CD4-positive, alpha-beta T cell (primary cell): Measurements from ENCODE around the gene CAPN9. TPM values are rescaled to one million over a fixed set of nuclear protein-coding genes. Genes with fewer than 3 reads are reported as not detected.

Source experiments
- ATAC-seq: fragments of 200-7000 bp; cut with Tn5 transposase; one replicate; pipeline ENCODE4 v1.10.0; 2022; ENCODE audit warnings: mild to moderate bottlenecking; ENCODE audit not compliant: poor library complexity
- CTCF ChIA-PET: fragments of 350-600 bp; sonication (Branson Sonifier 250); formaldehyde crosslinking; loops from one replicate; lab custom pipeline; 2021; ENCODE audit warnings: antibody characterized with exemption, inconsistent platforms; lab: Charles Lee
- POLR2A ChIA-PET: fragments of 350-600 bp; sonication (Branson Sonifier 250); formaldehyde crosslinking; loops from one replicate; lab custom pipeline; 2021; ENCODE audit warnings: antibody characterized with exemption, inconsistent platforms; lab: Charles Lee
- DNase-seq, 14 experiments: peaks; one replicate each; pipeline ENCODE4 v3.0.0-alpha.2; 2013 to 2020; ENCODE audit warnings: mixed read lengths in 2 of 14
- H3K27ac ChIP-seq, 2 donors: one replicate each; pipeline versions ENCODE4 v1.5.1 to v1.7.0; 2013; ENCODE audit warnings: low read length in 2 of 2, low read depth in 1 of 2, mild to moderate bottlenecking in 1 of 2
- H3K27me3 ChIP-seq, 2 experiments: 1 replicate in 1 of 2; 2 replicates in 1 of 2; pipeline versions ENCODE4 v1.6.1 to v1.7.0; 2013; ENCODE audit warnings: low read length in 2 of 2, control low read depth in 1 of 2, mild to moderate bottlenecking in 1 of 2, moderate library complexity in 1 of 2; ENCODE audit not compliant: insufficient read depth in 2 of 2, control insufficient read depth in 1 of 2
- H3K36me3 ChIP-seq: one replicate; pipeline ENCODE4 v1.6.1; 2013; ENCODE audit warnings: low read length, control low read depth; ENCODE audit not compliant: insufficient read depth
- H3K4me1 ChIP-seq: one replicate; pipeline ENCODE4 v1.6.1; 2013; ENCODE audit warnings: low read length, control low read depth; ENCODE audit not compliant: insufficient read depth
- H3K4me3 ChIP-seq: one replicate; pipeline ENCODE4 v1.5.1; 2013; ENCODE audit warnings: mild to moderate bottlenecking, low read length, moderate library complexity
- H3K9me3 ChIP-seq, 2 experiments: 1 replicate in 1 of 2; 2 replicates in 1 of 2; pipeline versions ENCODE4 v1.6.1 to v1.7.0; 2013; ENCODE audit warnings: low read length in 2 of 2, mild to moderate bottlenecking in 2 of 2, control low read depth in 1 of 2, moderate library complexity in 1 of 2; ENCODE audit not compliant: control insufficient read depth in 1 of 2, insufficient read depth in 1 of 2
- H3K27ac Mint-ChIP-seq: one replicate; pipeline ENCODE4 v1.8.0; 2020; ENCODE audit warnings: mixed read lengths
- H3K27me3 Mint-ChIP-seq: one replicate; pipeline ENCODE4 v1.8.0; 2021; ENCODE audit warnings: mixed read lengths
- H3K36me3 Mint-ChIP-seq: one replicate; pipeline ENCODE4 v1.8.0; 2021; ENCODE audit warnings: low read depth, mixed read lengths
- H3K4me1 Mint-ChIP-seq: one replicate; pipeline ENCODE4 v1.8.0; 2021; ENCODE audit warnings: low read depth, mixed read lengths
- H3K4me3 Mint-ChIP-seq: one replicate; pipeline ENCODE4 v1.8.0; 2020; ENCODE audit warnings: mild to moderate bottlenecking, mixed read lengths
- H3K9me3 Mint-ChIP-seq: one replicate; pipeline ENCODE4 v1.8.0; 2020; ENCODE audit warnings: mixed read lengths
- CTCF ChIP-seq: fragments of 200-600 bp; IDR thresholded peaks from one replicate; pipeline ENCODE4 v1.8.0; 2022; ENCODE audit warnings: antibody characterized with exemption, mild to moderate bottlenecking
- intact Hi-C, 2 experiments: fragments of 100-400 bp; cut with DNase I in 1 of 2; cut with micrococcal nuclease in 1 of 2; formaldehyde crosslinking; loops; one replicate each; pipeline versions ENCODE4 v1.15.1 to v1.9.0; 2023 to 2025; cut with DNase I, micrococcal nuclease
- total RNA-seq, 174 experiments: library from RNA in 2 of 174; stranded (reverse) in 2 of 174; gene quantifications; one replicate each; pipeline ENCODE4 v1.2.3 and lab custom pipeline; 2021 to 2026

Gene CAPN9
- total RNA-seq, 2 experiments from 2014 or later: not detected

- DNase-seq (no peak), ATAC-seq (no peak)
- Mint-ChIP-seq H3K4me3 (no peak overlapping the region), H3K36me3 (no peaks in the 10 kb centered on the region), H3K4me1 (no peaks in the 10 kb centered on the region), H3K9me3 (no peaks in the 10 kb centered on the region), H3K27me3 (peaks cover 4% of the 10 kb centered on the region), H3K27ac (no peak overlapping the region)
- CTCF ChIA-PET: no interaction called here
- Histone ChIP-seq H3K36me3 (no peaks in the 10 kb centered on the region), H3K4me1 (no peaks in the 10 kb centered on the region), H3K4me3 (no peak overlapping the region), H3K27ac (no peak overlapping the region), H3K9me3 (no peaks in the 10 kb centered on the region), H3K27me3 (no peaks in the 10 kb centered on the region)
- TF ChIP-seq CTCF: no peak
- POLR2A ChIA-PET: no interaction called here
- intact Hi-C loops: loop anchor here in 1 of 2 experiments (5.0 kb wide), 1 partner anchor 468 kb away; no protein-coding TSS in a partner anchor
These were observed 2.8 kb upstream of the CAPN9 start for GRCh38 chr1:230744382-230744781.

GRCh38 chr1:230745071-230745470 lies 2.1 kb upstream of the CAPN9 start:
- Histone ChIP-seq H3K27me3 (no peaks in the 10 kb centered on the region), H3K27ac (no peak overlapping the region), H3K9me3 (no peaks in the 10 kb centered on the region), H3K4me1 (no peaks in the 10 kb centered on the region), H3K36me3 (no peaks in the 10 kb centered on the region), H3K4me3 (no peak overlapping the region)
- H3K4me1 Mint-ChIP-seq: no peaks in the 10 kb centered on the region
- no peak for TF ChIP-seq CTCF
- intact Hi-C loops: no loop called here
- CTCF ChIA-PET: no interaction called here
- ATAC-seq (no peak), DNase-seq (no peak)
- H3K27me3 Mint-ChIP-seq: peaks cover 4% of the 10 kb centered on the region
- POLR2A ChIA-PET: no interaction called here
- H3K4me3 Mint-ChIP-seq: no peak overlapping the region
- no peak overlapping the region for H3K27ac Mint-ChIP-seq
- no peaks in the 10 kb centered on the region for H3K9me3 Mint-ChIP-seq
- H3K36me3 Mint-ChIP-seq: no peaks in the 10 kb centered on the region

GRCh38 chr1:230746617-230747016 lies 571 bp upstream of the CAPN9 start:
- H3K27ac Mint-ChIP-seq: no peak overlapping the region
- H3K36me3 ChIP-seq: no peaks in the 10 kb centered on the region
- no peak overlapping the region for H3K4me3 Mint-ChIP-seq
- CTCF ChIA-PET: interaction anchor here (0.7 kb wide), 1 partner anchor 23 kb away, joined by 6 read pairs; no protein-coding TSS in a partner anchor
- H3K36me3 Mint-ChIP-seq: no peaks in the 10 kb centered on the region
- no peaks in the 10 kb centered on the region for H3K27me3 ChIP-seq
- no peak overlapping the region for H3K27ac ChIP-seq
- H3K4me1 ChIP-seq: no peaks in the 10 kb centered on the region
- H3K9me3 ChIP-seq: no peaks in the 10 kb centered on the region
- H3K4me3 ChIP-seq: no peak overlapping the region
- H3K4me1 Mint-ChIP-seq: no peaks in the 10 kb centered on the region
- intact Hi-C loops: no loop called here
- POLR2A ChIA-PET: no interaction called here
- DNase-seq (no peak), ATAC-seq (no peak)
- no peak for TF ChIP-seq CTCF
- H3K9me3 Mint-ChIP-seq: no peaks in the 10 kb centered on the region
- H3K27me3 Mint-ChIP-seq: no peaks in the 10 kb centered on the region
